ENCODE data around the gene RBMS3.

The RBMS3 gene

DNA sequence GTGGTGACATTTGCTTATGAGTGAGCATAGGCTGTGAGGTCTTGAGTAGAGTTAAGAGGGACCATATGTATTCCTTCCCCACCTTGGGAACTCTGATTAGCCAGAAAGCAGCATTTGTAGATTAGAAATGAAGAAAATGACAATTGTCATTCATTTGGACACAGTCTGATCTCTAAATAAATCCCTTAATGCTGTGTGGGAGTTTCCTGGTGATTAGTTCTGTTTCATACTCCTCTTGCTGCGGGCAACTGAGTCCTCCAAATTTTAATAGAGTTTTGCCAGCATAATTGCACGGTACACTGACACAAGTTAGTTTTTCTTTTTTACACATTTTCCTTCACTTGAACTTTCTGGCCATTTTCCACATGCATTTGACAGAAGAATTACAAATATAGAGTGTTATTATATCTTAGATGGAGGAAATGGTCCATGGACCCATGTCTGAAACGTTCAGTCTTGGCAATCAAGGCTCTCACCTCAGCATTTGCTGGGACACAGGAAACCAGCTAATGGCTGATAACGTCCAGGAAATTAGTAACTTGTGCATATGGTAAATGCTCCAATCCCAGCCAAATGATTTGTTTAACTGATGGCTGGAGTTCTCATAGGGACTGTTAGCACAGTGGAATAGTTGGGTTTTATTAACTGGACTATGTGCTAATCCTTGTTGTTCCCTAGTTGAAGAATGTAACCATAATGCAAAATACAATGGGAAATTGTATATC, 321.2 kb downstream of the RBMS3 start:
- Histone ChIP-seq H4K12ac (ENCODE audit: low read depth, low read length) (no peak overlapping the region), H3K4me3 (ENCODE audit: low read depth, low read length) (no peak overlapping the region), H3K36me3 (ENCODE audit: control insufficient read depth in 1 of 2, insufficient read depth in 2 of 2, low read length in 2 of 2) (no peaks in the 10 kb centered on the region), H2BK120ac (ENCODE audit: insufficient read depth, low read length, poor library complexity) (no peak overlapping the region), H3K27ac (ENCODE audit: low read depth, low read length) (no peak overlapping the region), H3K18ac (ENCODE audit: low read length) (no peak overlapping the region), H3K4ac (ENCODE audit: low read depth, low read length) (no peak overlapping the region), H2BK5ac (ENCODE audit: low read depth, low read length, poor library complexity) (no peak overlapping the region), H3K23ac (ENCODE audit: low read length) (no peak overlapping the region), H2AK5ac (ENCODE audit: low read length) (no peak overlapping the region), H2BK12ac (ENCODE audit: low read length) (no peak overlapping the region), H3K27me3 (ENCODE audit: insufficient read depth, low read length) (no peaks in the 10 kb centered on the region), H3K14ac (ENCODE audit: low read length) (no peak overlapping the region), H3K9me3 (ENCODE audit: insufficient read depth, low read depth, low read length) (no peaks in the 10 kb centered on the region), H3K4me1 (ENCODE audit: control insufficient read depth in 1 of 2, insufficient read depth in 2 of 2, low read length in 2 of 2) (no peaks in the 10 kb centered on the region), H3K4me2 (ENCODE audit: low read length) (no peak overlapping the region), H3K79me1 (ENCODE audit: low read length) (no peaks in the 10 kb centered on the region), H4K91ac (ENCODE audit: low read depth, low read length) (no peak overlapping the region), H2AFZ (ENCODE audit: insufficient read depth, low read length, poor library complexity) (no peak overlapping the region), H3K79me2 (ENCODE audit: control insufficient read depth, insufficient read depth, low read length, poor library complexity) (no peaks in the 10 kb centered on the region), H3K9ac (ENCODE audit: low read length) (no peak overlapping the region), H4K8ac (ENCODE audit: low read depth, low read length) (no peak overlapping the region)
- DNase-seq = no peak
- no CpG with 5 or more reads among the region's 4 CpGs for WGBS (ENCODE audit: extremely low coverage, insufficient coverage, insufficient read length)

DNA sequence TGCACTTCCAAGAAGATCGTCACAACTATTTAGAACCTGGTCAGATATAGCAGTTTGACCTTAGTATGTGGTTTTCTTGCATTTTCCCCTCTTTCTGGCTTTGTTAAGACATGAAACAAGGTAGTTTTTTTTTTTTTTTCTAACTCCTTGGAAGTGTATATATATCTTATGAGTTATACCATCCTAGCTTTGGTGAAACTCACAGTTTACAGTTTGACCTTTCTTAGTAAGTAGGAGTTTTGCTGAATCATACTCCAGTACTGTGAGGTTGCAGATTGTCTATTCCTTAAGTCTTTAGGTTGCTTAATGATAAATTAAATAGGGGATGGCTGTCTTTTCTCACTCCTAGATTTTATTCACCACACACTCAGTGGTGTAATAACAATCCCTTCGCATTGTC, 325.0 kb downstream of the RBMS3 start:
- no peak overlapping the region for H3K27ac ChIP-seq (ENCODE audit: low read depth, low read length)
- no CpG with 5 or more reads among the region's 2 CpGs for WGBS (ENCODE audit: extremely low coverage, insufficient coverage, insufficient read length)
- H3K4me3 ChIP-seq (ENCODE audit: low read depth, low read length) = no peak overlapping the region

DNA sequence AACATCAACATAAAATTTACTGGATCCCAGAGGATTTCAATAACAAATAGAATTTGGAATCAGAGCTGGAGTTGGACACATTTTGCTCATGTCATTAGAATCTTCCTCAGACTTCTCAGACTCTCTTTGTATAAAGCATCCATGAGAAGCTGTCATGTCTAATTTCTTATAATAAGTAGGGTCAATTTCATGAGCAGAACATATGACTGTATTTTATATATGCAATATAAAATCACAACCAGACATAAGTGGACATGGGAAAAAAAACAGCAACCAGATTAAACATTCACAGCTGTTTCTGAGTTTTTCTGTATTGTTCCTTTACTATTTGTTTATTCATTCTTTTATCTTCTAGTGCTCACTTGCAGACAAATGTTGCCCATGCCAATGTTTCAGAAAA, 325.5 kb downstream of the RBMS3 start:
- Histone ChIP-seq H3K4me3 (ENCODE audit: low read depth, low read length) (no peak overlapping the region), H3K36me3 (ENCODE audit: control insufficient read depth in 1 of 2, insufficient read depth in 2 of 2, low read length in 2 of 2) (no peaks in the 10 kb centered on the region), H3K23ac (ENCODE audit: low read length) (no peak overlapping the region), H4K12ac (ENCODE audit: low read depth, low read length) (no peak overlapping the region), H2BK12ac (ENCODE audit: low read length) (no peak overlapping the region), H2AFZ (ENCODE audit: insufficient read depth, low read length, poor library complexity) (no peak overlapping the region), H2BK5ac (ENCODE audit: low read depth, low read length, poor library complexity) (no peak overlapping the region), H3K79me2 (ENCODE audit: control insufficient read depth, insufficient read depth, low read length, poor library complexity) (no peaks in the 10 kb centered on the region), H3K4ac (ENCODE audit: low read depth, low read length) (no peak overlapping the region), H3K79me1 (ENCODE audit: low read length) (no peaks in the 10 kb centered on the region), H3K27ac (ENCODE audit: low read depth, low read length) (no peak overlapping the region), H3K18ac (ENCODE audit: low read length) (no peak overlapping the region), H3K14ac (ENCODE audit: low read length) (no peak overlapping the region), H4K91ac (ENCODE audit: low read depth, low read length) (no peak overlapping the region), H3K4me2 (ENCODE audit: low read length) (no peak overlapping the region), H4K8ac (ENCODE audit: low read depth, low read length) (no peak overlapping the region), H3K9ac (ENCODE audit: low read length) (no peak overlapping the region), H2BK120ac (ENCODE audit: insufficient read depth, low read length, poor library complexity) (no peak overlapping the region), H2AK5ac (ENCODE audit: low read length) (no peak overlapping the region), H3K27me3 (ENCODE audit: insufficient read depth, low read length) (no peaks in the 10 kb centered on the region), H3K9me3 (ENCODE audit: insufficient read depth, low read depth, low read length) (no peaks in the 10 kb centered on the region), H3K4me1 (ENCODE audit: control insufficient read depth in 1 of 2, insufficient read depth in 2 of 2, low read length in 2 of 2) (no peaks in the 10 kb centered on the region)
- DNase-seq = no peak

More for the DNA sequence above, 325.0 kb downstream of the RBMS3 start:
- no peak overlapping the region for H3K23ac ChIP-seq (ENCODE audit: low read length)
- no peaks in the 10 kb centered on the region for H3K36me3 ChIP-seq (ENCODE audit: control insufficient read depth in 1 of 2, insufficient read depth in 2 of 2, low read length in 2 of 2)
- H3K79me2 ChIP-seq (ENCODE audit: control insufficient read depth, insufficient read depth, low read length, poor library complexity) = no peaks in the 10 kb centered on the region
- H3K9me3 ChIP-seq (ENCODE audit: insufficient read depth, low read depth, low read length) = no peaks in the 10 kb centered on the region
- H3K18ac ChIP-seq (ENCODE audit: low read length) = no peak overlapping the region
- no peak overlapping the region for H4K8ac ChIP-seq (ENCODE audit: low read depth, low read length)
- H4K91ac ChIP-seq (ENCODE audit: low read depth, low read length) = no peak overlapping the region
- DNase-seq = no peak
- no peak overlapping the region for H2BK5ac ChIP-seq (ENCODE audit: low read depth, low read length, poor library complexity)
- H3K4me1 ChIP-seq (ENCODE audit: control insufficient read depth in 1 of 2, insufficient read depth in 2 of 2, low read length in 2 of 2) = no peaks in the 10 kb centered on the region
- H3K14ac ChIP-seq (ENCODE audit: low read length) = no peak overlapping the region
- no peak overlapping the region for H2AK5ac ChIP-seq (ENCODE audit: low read length)
- H4K12ac ChIP-seq (ENCODE audit: low read depth, low read length) = no peak overlapping the region
- no peaks in the 10 kb centered on the region for H3K79me1 ChIP-seq (ENCODE audit: low read length)
- no peak overlapping the region for H3K4ac ChIP-seq (ENCODE audit: low read depth, low read length)
- H3K4me2 ChIP-seq (ENCODE audit: low read length) = no peak overlapping the region
- no peak overlapping the region for H3K9ac ChIP-seq (ENCODE audit: low read length)
- no peak overlapping the region for H2BK120ac ChIP-seq (ENCODE audit: insufficient read depth, low read length, poor library complexity)
- H2AFZ ChIP-seq (ENCODE audit: insufficient read depth, low read length, poor library complexity) = no peak overlapping the region
- H2BK12ac ChIP-seq (ENCODE audit: low read length) = no peak overlapping the region
- H3K27me3 ChIP-seq (ENCODE audit: insufficient read depth, low read length) = no peaks in the 10 kb centered on the region

DNA sequence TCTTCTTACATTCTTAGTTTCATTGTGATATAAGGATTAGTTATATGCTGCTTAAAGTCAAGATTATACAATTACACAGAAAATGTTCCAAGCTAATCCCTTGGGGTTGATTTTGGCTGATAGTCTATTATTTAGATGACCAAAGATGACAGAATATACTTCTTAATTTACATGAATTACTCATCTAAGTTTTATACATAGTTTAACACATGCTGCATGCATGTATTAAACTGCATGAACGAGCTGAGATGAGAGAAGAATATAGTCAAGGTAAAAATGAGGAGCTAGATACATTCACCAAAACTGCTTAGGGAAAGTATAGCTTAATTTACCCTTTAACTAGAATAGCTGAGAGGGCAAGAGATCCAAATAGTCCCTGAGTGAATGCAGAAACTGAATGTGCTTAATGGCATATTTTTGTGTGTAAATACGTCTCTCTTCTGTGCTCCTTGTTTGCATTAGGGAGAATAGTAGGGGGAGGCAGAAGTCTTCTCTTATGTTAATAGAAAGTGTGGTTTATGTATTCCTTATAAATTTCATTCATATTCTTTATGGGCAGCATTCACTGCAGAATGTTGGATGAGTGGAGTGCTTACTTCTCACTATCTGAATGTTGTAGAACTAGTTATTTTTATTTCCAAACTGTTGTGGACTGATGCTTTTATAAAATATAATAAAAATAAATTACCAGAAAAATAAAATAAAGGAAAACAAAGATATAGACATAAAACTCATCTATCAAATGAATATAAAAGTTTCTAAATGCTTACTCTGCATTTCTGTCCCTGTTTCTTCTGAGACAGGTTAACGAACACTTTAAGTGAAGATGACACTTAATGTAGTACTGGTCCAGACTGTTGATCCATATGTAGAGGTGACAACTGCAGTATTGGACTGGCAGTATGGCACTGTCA, 327.8 kb downstream of the RBMS3 start:
- no CpG with 5 or more reads among the region's 3 CpGs for WGBS (ENCODE audit: extremely low coverage, insufficient coverage, insufficient read length)
- H3K79me2 ChIP-seq (ENCODE audit: control insufficient read depth, insufficient read depth, low read length, poor library complexity) = no peaks in the 10 kb centered on the region
- H3K4me3 ChIP-seq (ENCODE audit: low read depth, low read length) = no peak overlapping the region
- no peak overlapping the region for H3K18ac ChIP-seq (ENCODE audit: low read length)
- H3K4me1 ChIP-seq (ENCODE audit: control insufficient read depth in 1 of 2, insufficient read depth in 2 of 2, low read length in 2 of 2) = no peaks in the 10 kb centered on the region
- H3K9me3 ChIP-seq (ENCODE audit: insufficient read depth, low read depth, low read length) = no peaks in the 10 kb centered on the region
- H2BK5ac ChIP-seq (ENCODE audit: low read depth, low read length, poor library complexity) = no peak overlapping the region
- H3K14ac ChIP-seq (ENCODE audit: low read length) = no peak overlapping the region
- no peak overlapping the region for H3K9ac ChIP-seq (ENCODE audit: low read length)
- no peak overlapping the region for H3K4me2 ChIP-seq (ENCODE audit: low read length)
- no peak overlapping the region for H3K27ac ChIP-seq (ENCODE audit: low read depth, low read length)
- H4K8ac ChIP-seq (ENCODE audit: low read depth, low read length) = no peak overlapping the region
- no peaks in the 10 kb centered on the region for H3K27me3 ChIP-seq (ENCODE audit: insufficient read depth, low read length)
- H4K91ac ChIP-seq (ENCODE audit: low read depth, low read length) = no peak overlapping the region
- H3K4ac ChIP-seq (ENCODE audit: low read depth, low read length) = no peak overlapping the region
- no peaks in the 10 kb centered on the region for H3K79me1 ChIP-seq (ENCODE audit: low read length)
- DNase-seq = no peak
- H2AK5ac ChIP-seq (ENCODE audit: low read length) = no peak overlapping the region
- no peak overlapping the region for H2AFZ ChIP-seq (ENCODE audit: insufficient read depth, low read length, poor library complexity)
- H3K23ac ChIP-seq (ENCODE audit: low read length) = no peak overlapping the region
- no peak overlapping the region for H4K12ac ChIP-seq (ENCODE audit: low read depth, low read length)
- no peaks in the 10 kb centered on the region for H3K36me3 ChIP-seq (ENCODE audit: control insufficient read depth in 1 of 2, insufficient read depth in 2 of 2, low read length in 2 of 2)
- H2BK12ac ChIP-seq (ENCODE audit: low read length) = no peak overlapping the region
- H2BK120ac ChIP-seq (ENCODE audit: insufficient read depth, low read length, poor library complexity) = no peak overlapping the region
